Testis (tissue), 3 donors: ENCODE data around the gene WDR53. TPM values are rescaled to one million over a fixed set of nuclear protein-coding genes. Genes with fewer than 3 reads are reported as not detected.

Source experiments
- DNase-seq: peaks from one replicate; pipeline ENCODE4 v3.0.0-alpha.2; 2019
- H3K27ac ChIP-seq, 2 donors: fragments of 200-600 bp; sonication (generic); one replicate each; pipeline ENCODE4 v1.5.1; 2019
- H3K27me3 ChIP-seq: fragments of 200-600 bp; sonication (generic); one replicate; pipeline ENCODE4 v1.5.1; 2019
- H3K36me3 ChIP-seq: fragments of 200-600 bp; sonication (generic); one replicate; pipeline ENCODE4 v1.5.1; 2017; ENCODE audit warnings: low read depth; ENCODE audit errors: missing control alignments
- H3K4me1 ChIP-seq: fragments of 200-600 bp; sonication (generic); one replicate; pipeline ENCODE4 v1.5.1; 2019
- H3K4me3 ChIP-seq, 2 donors: fragments of 200-600 bp; sonication (generic); one replicate each; pipeline ENCODE4 v1.5.1; 2017 to 2019
- H3K9me3 ChIP-seq: fragments of 200-600 bp; sonication (generic); one replicate; pipeline ENCODE4 v1.5.1; 2017
- CTCF ChIP-seq, 3 experiments: fragments of 450-650 bp in 2 of 3; fragments of 200-600 bp in 1 of 3; sonication (generic) in 1 of 3; IDR thresholded peaks; one replicate each; pipeline ENCODE4 v1.5.1; 2016 to 2019; ENCODE audit warnings: antibody characterized with exemption in 3 of 3, mild to moderate bottlenecking in 2 of 3, moderate library complexity in 1 of 3
- POLR2A ChIP-seq: fragments of 450-650 bp; IDR thresholded peaks from one replicate; pipeline ENCODE4 v1.6.1; 2017; ENCODE audit warnings: antibody characterized with exemption, mild to moderate bottlenecking, moderate library complexity
- whole genome bisulfite sequencing, 2 donors: methylation state at CpG; one replicate each; pipeline ENCODE4 v1.1.5; 2018; 5-methylcytosine and 5-hydroxymethylcytosine counted together
- intact Hi-C: fragments of 100-400 bp; cut with DNase I; formaldehyde crosslinking; loops from one replicate; pipeline ENCODE4 v1.15.1; 2023; ENCODE audit warnings: low total_unique reads
- polyA plus RNA-seq: library from polyadenylated mRNA; stranded (reverse); fragments of 350-450 nt; fragmentation: Illumina TruSeq; extraction: RNeasy Lipid Tissue Mini Kit (QIAGEN cat#74804); gene quantifications from one replicate; pipeline ENCODE4 v1.2.3, GENCODE V29; 2014; ENCODE audit warnings: low read depth, low replicate concordance; ENCODE audit not compliant: insufficient read depth
- total RNA-seq, 2 donors: library from RNA; depleted of rRNA; stranded (reverse); fragments of >200 nt; gene quantifications; one replicate each; pipeline ENCODE4 v1.2.3, GENCODE V29; 2016

WDR53 gene
- total and polyA plus RNA-seq, 3 donors from 2014 or later: 25.8 to 140 (median 38.6) TPM

GRCh38 chr3:196518966-196519717, 49.2 kb downstream of the WDR53 start:
- WGBS, 2 donors: 42 to 44% methylated on average over 12 of the region's 12 CpGs
- H3K27ac ChIP-seq: no peak overlapping the region
- no peaks in the 10 kb centered on the region for H3K36me3 ChIP-seq
- intact Hi-C loops: loop anchor here (10.0 kb wide), 1 partner anchor 264 kb away; no protein-coding TSS in a partner anchor
- H3K4me1 ChIP-seq: no peaks in the 10 kb centered on the region
- TF ChIP-seq CTCF (IDR thresholded peaks at IDR 0.05): peak in 2 of 3 experiments; percentile 41 to 43
- no peak for TF ChIP-seq POLR2A
- no peak overlapping the region for H3K4me3 ChIP-seq
- peaks cover 5% of the 10 kb centered on the region for H3K9me3 ChIP-seq
- H3K27me3 ChIP-seq: no peaks in the 10 kb centered on the region
- DNase-seq: peak; percentile 77

GRCh38 chr3:196517919-196518318, 50.4 kb downstream of the WDR53 start:
- no peak overlapping the region for H3K4me3 ChIP-seq
- 87 to 94% methylated on average over 2 of the region's 2 CpGs for WGBS, 2 donors
- H3K36me3 ChIP-seq: no peaks in the 10 kb centered on the region
- intact Hi-C loops: loop anchor here (10.0 kb wide), 1 partner anchor 263 kb away; no protein-coding TSS in a partner anchor
- DNase-seq: no peak
- H3K9me3 ChIP-seq: peaks cover 5% of the 10 kb centered on the region
- TF ChIP-seq CTCF (IDR thresholded peaks at IDR 0.05): no peak
- TF ChIP-seq POLR2A: no peak
- no peaks in the 10 kb centered on the region for H3K4me1 ChIP-seq
- H3K27me3 ChIP-seq: no peaks in the 10 kb centered on the region
- no peak overlapping the region for H3K27ac ChIP-seq

- no peak for DNase-seq
- intact Hi-C loops: loop anchor here (10.0 kb wide), 1 partner anchor 262 kb away; no protein-coding TSS in a partner anchor
- TF ChIP-seq CTCF (IDR thresholded peaks at IDR 0.05) (no peak), POLR2A (no peak)
Observed at GRCh38 chr3:196517162-196517800, 51.1 kb downstream of the WDR53 start.

GRCh38 chr3:196514913-196515621, 53.3 kb downstream of the WDR53 start, which contains the start of gene SMCO1:
Gene SMCO1, minus strand, starts transcription at chr3:196515346. Its CDS starts 137 bp downstream, at chr3:196515209.
- intact Hi-C loops: loop anchor here (10.0 kb wide), 1 partner anchor 260 kb away; no protein-coding TSS in a partner anchor
- no peak for DNase-seq
- Histone ChIP-seq H3K4me3 (no peak within 1 kb of the TSS), H3K27ac (no peak within 1 kb of the TSS), H3K9me3 (peaks cover 5% of the 10 kb centered on the region), H3K36me3 (no peaks in the 10 kb centered on the region), H3K27me3 (no peaks in the 10 kb centered on the region), H3K4me1 (no peaks in the 10 kb centered on the region)
- TF ChIP-seq CTCF (IDR thresholded peaks at IDR 0.05) (no peak), POLR2A (no peak)
- WGBS, 2 donors: 89 to 94% methylated on average over 10 of the region's 10 CpGs

More at GRCh38 chr3:196517162-196517800, 51.1 kb downstream of the WDR53 start:
- 91 to 95% methylated on average over 2 of the region's 2 CpGs for WGBS, 2 donors
- H3K9me3 ChIP-seq: peaks cover 5% of the 10 kb centered on the region
- no peaks in the 10 kb centered on the region for H3K36me3 ChIP-seq
- no peak overlapping the region for H3K27ac ChIP-seq
- no peak overlapping the region for H3K4me3 ChIP-seq
- H3K4me1 ChIP-seq: no peaks in the 10 kb centered on the region
- H3K27me3 ChIP-seq: no peaks in the 10 kb centered on the region
